PC-3 (cell line): ENCODE measurements around the gene DNASE2. TPM values are rescaled to one million over a fixed set of nuclear protein-coding genes. Genes with fewer than 3 reads are reported as not detected.
A peak's percentile ranks its signal among the peaks of the same experiment; 100 is the strongest.

Experiments
- ATAC-seq: fragments of 200-7000 bp; cut with Tn5 transposase; 2 replicates; pipeline ENCODE4 v1.9.1; 2020; ENCODE audit warnings: mild to moderate bottlenecking, moderate library complexity
- BruUV-seq: library from RNA; stranded (reverse); fragments of 400-500 nt; replicated peaks from 2 replicates; lab custom pipeline; 2021; lab: Mats Ljungman, UMichigan
- CTCF ChIA-PET: fragments of 300-600 bp; sonication (Branson Sonifier 250); formaldehyde crosslinking; loops from one replicate; lab custom pipeline; 2022; ENCODE audit warnings: antibody characterized with exemption; lab: Charles Lee
- POLR2A ChIA-PET: fragments of 300-600 bp; sonication (Branson Sonifier 250); formaldehyde crosslinking; loops from one replicate; lab custom pipeline; 2022; ENCODE audit warnings: antibody characterized with exemption; ENCODE audit not compliant: unreplicated experiment; lab: Charles Lee
- DNase-seq: peaks from one replicate; pipeline ENCODE4 v3.0.0-alpha.2; 2015
- H2AFZ ChIP-seq: fragments of 300-600 bp; sonication (generic); 2 replicates; pipeline ENCODE4 v1.6.0; 2016; ENCODE audit warnings: antibody characterized with exemption, low read length
- H3F3A ChIP-seq: fragments of 300-600 bp; sonication (generic); one replicate; pipeline ENCODE4 v1.6.0; 2017; ENCODE audit warnings: antibody characterized with exemption, low read length, control low read depth, mild to moderate bottlenecking; ENCODE audit not compliant: unreplicated experiment
- H3K27ac ChIP-seq: fragments of 300-600 bp; sonication (generic); 2 replicates; pipeline ENCODE4 v1.5.1; 2016; ENCODE audit warnings: mild to moderate bottlenecking, low read length
- H3K27me3 ChIP-seq: fragments of 300-600 bp; sonication (generic); 2 replicates; pipeline ENCODE4 v1.6.1; 2016; ENCODE audit warnings: low read length, mixed read lengths
- H3K36me3 ChIP-seq: fragments of 300-600 bp; sonication (generic); 2 replicates; pipeline ENCODE4 v1.6.1; 2016; ENCODE audit warnings: low read depth, mixed run types, low read length, mixed read lengths
- H3K4me1 ChIP-seq: fragments of 300-600 bp; sonication (generic); 2 replicates; pipeline ENCODE4 v1.5.1; 2016; ENCODE audit warnings: low read length; ENCODE audit not compliant: insufficient read depth
- H3K4me2 ChIP-seq: fragments of 300-600 bp; sonication (generic); 2 replicates; pipeline ENCODE4 v1.6.0; 2016; ENCODE audit warnings: low read length
- H3K4me3 ChIP-seq: fragments of 300-600 bp; sonication (generic); 2 replicates; pipeline ENCODE4 v1.5.1; 2016; ENCODE audit warnings: mild to moderate bottlenecking, low read length, mixed read lengths
- H3K79me2 ChIP-seq: fragments of 300-600 bp; sonication (generic); 2 replicates; pipeline ENCODE4 v1.6.1; 2017; ENCODE audit warnings: low read length, mixed read lengths
- H3K9ac ChIP-seq: fragments of 300-600 bp; sonication (generic); 2 replicates; pipeline ENCODE4 v1.6.0; 2016; ENCODE audit warnings: mild to moderate bottlenecking, low read length
- H3K9me2 ChIP-seq: fragments of 300-600 bp; sonication (generic); replicated peaks from 2 replicates; pipeline ENCODE4 v1.6.1; 2016; ENCODE audit warnings: mixed run types, low read length, mixed read lengths
- H3K9me3 ChIP-seq: fragments of 300-600 bp; sonication (generic); 2 replicates; pipeline ENCODE4 v1.6.1; 2016; ENCODE audit warnings: low read length, mixed read lengths
- H4K20me1 ChIP-seq: fragments of 300-600 bp; sonication (generic); 2 replicates; pipeline ENCODE4 v1.6.1; 2016; ENCODE audit warnings: low read length, mixed read lengths
- EZH2 ChIP-seq: fragments of 300-600 bp; sonication (generic); IDR thresholded peaks from one replicate; pipeline ENCODE4 v1.6.1; 2017; ENCODE audit warnings: antibody characterized with exemption, mild to moderate bottlenecking, low read length; ENCODE audit not compliant: unreplicated experiment
- EZH2phosphoT487 ChIP-seq: fragments of 300-600 bp; sonication (generic); IDR thresholded peaks from 2 replicates; pipeline ENCODE4 v1.6.1; 2018; ENCODE audit warnings: mild to moderate bottlenecking, antibody characterized with exemption, low read length, borderline replicate concordance
- intact Hi-C: fragments of 100-400 bp; cut with micrococcal nuclease; formaldehyde crosslinking; loops from 2 replicates; pipeline ENCODE4 v1.9.0; 2023
- total RNA-seq: library from RNA; depleted of rRNA; stranded (reverse); fragments of >200 nt; gene quantifications from 2 replicates; pipeline ENCODE4 v1.2.3, GENCODE V29; 2014
- TF ChIP-seq, protein P1 (sequence below): fragments of 300-600 bp; sonication (generic); conservative IDR thresholded peaks from 2 replicates; pipeline ENCODE4 v1.5.1; 2017; ENCODE audit warnings: antibody characterized with exemption, low read depth, mild to moderate bottlenecking, low read length

DNASE2 gene
- total RNA-seq, 1 experiment from 2014 or later = 48.0 TPM

DNA sequence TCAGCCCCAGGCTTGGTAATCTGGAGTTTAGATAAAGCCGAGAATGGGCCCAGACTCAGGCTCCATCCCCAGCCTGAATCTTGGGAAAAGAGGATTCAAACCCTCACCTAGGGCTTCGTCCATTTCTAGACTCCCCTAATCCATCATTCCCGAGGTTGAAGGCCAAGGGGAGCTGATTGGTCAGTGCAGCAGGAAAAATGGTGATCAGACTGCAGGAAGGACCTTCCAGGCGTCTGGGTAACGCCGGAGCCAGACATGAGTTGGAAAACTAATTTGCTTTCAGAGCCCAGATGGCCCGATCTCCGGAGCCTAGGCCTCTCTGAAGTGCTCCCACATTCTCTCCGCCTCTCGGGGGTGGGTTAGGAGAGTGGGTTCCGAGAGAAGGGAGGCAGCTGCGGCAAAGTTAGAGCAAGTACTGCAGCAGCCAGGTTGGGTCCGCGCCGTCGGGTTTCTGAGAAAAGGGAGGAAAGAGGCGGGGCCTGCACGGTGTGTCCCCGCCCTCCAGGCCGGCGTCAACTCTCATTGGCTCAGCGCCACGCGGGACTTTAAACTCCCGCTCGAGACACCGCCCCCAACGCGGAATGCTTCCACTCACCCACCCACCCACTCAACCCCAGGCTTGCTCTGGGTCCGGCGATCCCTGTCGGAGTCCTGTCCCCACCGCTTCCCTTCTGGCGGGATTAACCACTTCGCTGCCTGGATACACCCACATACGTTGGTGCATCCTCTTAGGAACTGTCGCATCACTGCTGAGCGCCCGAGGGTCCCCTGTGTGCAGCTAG lies 46.1 kb downstream of the DNASE2 start:
- peaks cover 17% of the 10 kb centered on the region for H3K4me1 ChIP-seq
- peaks cover 4% of the 10 kb centered on the region for H3F3A ChIP-seq
- no peaks in the 10 kb centered on the region for H3K9me2 ChIP-seq
- H3K79me2 ChIP-seq = no peaks in the 10 kb centered on the region
- no peak overlapping the region for H3K27ac ChIP-seq
- ChIA-PET POLR2A (no interaction called here), CTCF (no interaction called here)
- H3K27me3 ChIP-seq = peaks cover 11% of the 10 kb centered on the region
- intact Hi-C loops = loop anchor here (5.0 kb wide), 1 partner anchor 33 kb away; the partner anchor contains the start of genes PRDX2 and THSD8
- H4K20me1 ChIP-seq = no peaks in the 10 kb centered on the region
- peak; percentile 64 for DNase-seq
- peak overlapping the region; percentile 71; the same call in 1 of the 2 replicates for H3K4me3 ChIP-seq
- no peak overlapping the region for H3K9ac ChIP-seq
- H3K4me2 ChIP-seq = peak overlapping the region; percentile 83
- no peaks in the 10 kb centered on the region for H3K9me3 ChIP-seq
- peak overlapping the region; percentile 64 for H2AFZ ChIP-seq
- BruUV-seq = no TSS peak
- 0 out of 2 replicates have a peak, but pooled peaks have one; percentile 8 for ATAC-seq
- no peak for TF ChIP-seq EZH2phosphoT487
- TF ChIP-seq, protein P1, sequence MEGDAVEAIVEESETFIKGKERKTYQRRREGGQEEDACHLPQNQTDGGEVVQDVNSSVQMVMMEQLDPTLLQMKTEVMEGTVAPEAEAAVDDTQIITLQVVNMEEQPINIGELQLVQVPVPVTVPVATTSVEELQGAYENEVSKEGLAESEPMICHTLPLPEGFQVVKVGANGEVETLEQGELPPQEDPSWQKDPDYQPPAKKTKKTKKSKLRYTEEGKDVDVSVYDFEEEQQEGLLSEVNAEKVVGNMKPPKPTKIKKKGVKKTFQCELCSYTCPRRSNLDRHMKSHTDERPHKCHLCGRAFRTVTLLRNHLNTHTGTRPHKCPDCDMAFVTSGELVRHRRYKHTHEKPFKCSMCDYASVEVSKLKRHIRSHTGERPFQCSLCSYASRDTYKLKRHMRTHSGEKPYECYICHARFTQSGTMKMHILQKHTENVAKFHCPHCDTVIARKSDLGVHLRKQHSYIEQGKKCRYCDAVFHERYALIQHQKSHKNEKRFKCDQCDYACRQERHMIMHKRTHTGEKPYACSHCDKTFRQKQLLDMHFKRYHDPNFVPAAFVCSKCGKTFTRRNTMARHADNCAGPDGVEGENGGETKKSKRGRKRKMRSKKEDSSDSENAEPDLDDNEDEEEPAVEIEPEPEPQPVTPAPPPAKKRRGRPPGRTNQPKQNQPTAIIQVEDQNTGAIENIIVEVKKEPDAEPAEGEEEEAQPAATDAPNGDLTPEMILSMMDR = no peak
- no peak for TF ChIP-seq EZH2
- H3K36me3 ChIP-seq = no peaks in the 10 kb centered on the region

DNA sequence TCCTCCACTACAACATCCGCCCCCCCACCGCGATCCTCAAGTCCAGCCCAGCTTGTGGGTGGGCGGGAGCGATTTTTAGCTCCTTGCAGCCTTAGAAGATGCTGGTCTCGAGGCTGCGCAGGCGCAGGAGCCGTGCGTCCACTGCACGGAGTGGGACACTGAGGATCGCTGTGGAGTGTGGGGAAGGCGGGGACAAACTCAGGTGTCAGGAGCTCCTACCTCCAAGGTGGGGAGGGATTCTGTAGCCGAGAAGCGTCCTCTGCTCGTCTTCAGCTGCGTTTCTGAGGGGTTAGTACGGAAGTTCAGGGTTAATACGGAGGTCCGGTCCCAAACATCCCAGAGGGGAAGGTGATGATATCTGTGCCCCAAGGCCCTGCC lies 46.7 kb downstream of the DNASE2 start, which contains the start of gene RTBDN:
Gene RTBDN (minus strand): TSS at position 14 of the 378 bp plus-strand sequence. CDS start 4,600 bp downstream, outside the sequence.
- Histone ChIP-seq H3K9me3 (no peaks in the 10 kb centered on the region), H2AFZ (peak within 1 kb of the TSS; percentile 68), H3K9me2 (no peaks in the 10 kb centered on the region), H3K36me3 (no peaks in the 10 kb centered on the region), H3K9ac (no peak within 1 kb of the TSS), H3K27me3 (peaks cover 11% of the 10 kb centered on the region), H3K79me2 (no peaks in the 10 kb centered on the region), H3K27ac (no peak within 1 kb of the TSS), H3K4me3 (peak within 1 kb of the TSS; percentile 71), H3K4me2 (peak within 1 kb of the TSS; percentile 83), H3K4me1 (peaks cover 17% of the 10 kb centered on the region), H4K20me1 (no peaks in the 10 kb centered on the region), H3F3A (peaks cover 4% of the 10 kb centered on the region)
- ATAC-seq (no peak), DNase-seq (peak; percentile 35)
- CTCF ChIA-PET = no interaction called here
- POLR2A ChIA-PET = no interaction called here
- no peak for TF ChIP-seq EZH2phosphoT487
- TF ChIP-seq, protein P1 = no peak
- BruUV-seq = no TSS peak
- intact Hi-C loops = no loop called here
